T-cell (primary cell): ENCODE data around the gene CIB1. TPM values are rescaled to one million over a fixed set of nuclear protein-coding genes. Genes with fewer than 3 reads are reported as not detected.
"Not testable (repeated sequence)": the region's sequence is repeated elsewhere in the genome, so short reads cannot be mapped to it uniquely, and the experiment has no call there.

ENCODE experiments used
- ATAC-seq, 4 experiments: fragments of 200-7000 bp in 3 of 4; fragments of 150-1000 bp in 1 of 4; cut with Tn5 transposase; replicated peaks in 1 of 4; 1 replicate in 3 of 4; 2 replicates in 1 of 4; pipeline ENCODE4 v1.10.0; 2021; ENCODE audit warnings: moderate library complexity in 3 of 4, mild to moderate bottlenecking in 2 of 4, moderate number of reproducible peaks in 1 of 4
- CTCF ChIA-PET, 2 donors: fragments of 300-600 bp; sonication (Branson Sonifier 250); formaldehyde crosslinking; loops; one replicate each; lab custom pipeline; 2022; ENCODE audit warnings: antibody characterized with exemption in 2 of 2; lab: Charles Lee
- POLR2A ChIA-PET, 2 donors: fragments of 300-600 bp; sonication (Branson Sonifier 250); formaldehyde crosslinking; loops; one replicate each; lab custom pipeline; 2022; ENCODE audit warnings: antibody characterized with exemption in 2 of 2; lab: Charles Lee
- DNase-seq, 35 experiments: peaks; one replicate each; pipeline versions ENCODE4 v3.0.0 to v3.0.0-alpha.2; 2013 to 2023
- H3K27ac ChIP-seq: one replicate; pipeline ENCODE4 v1.5.1; 2013; ENCODE audit warnings: low read length
- H3K27me3 ChIP-seq, 2 experiments: replicated peaks in 1 of 2; 1 replicate in 1 of 2; 2 replicates in 1 of 2; pipeline versions ENCODE4 v1.6.1 to v1.7.0; 2013; ENCODE audit warnings: low read length in 1 of 2, mixed read lengths in 1 of 2; ENCODE audit not compliant: control insufficient read depth in 2 of 2, insufficient read depth in 2 of 2; ENCODE audit errors: extremely low read depth in 1 of 2
- H3K36me3 ChIP-seq, 2 donors: 1 replicate in 1 of 2; 2 replicates in 1 of 2; pipeline versions ENCODE4 v1.6.1 to v1.7.0; 2013; ENCODE audit warnings: low read length in 1 of 2; ENCODE audit not compliant: control insufficient read depth in 2 of 2, insufficient read depth in 1 of 2; ENCODE audit errors: extremely low read depth in 1 of 2
- H3K4me1 ChIP-seq, 2 experiments: 1 replicate in 1 of 2; 2 replicates in 1 of 2; pipeline versions ENCODE4 v1.6.1 to v1.7.0; 2013; ENCODE audit warnings: low read length in 2 of 2, mixed read lengths in 1 of 2; ENCODE audit not compliant: insufficient read depth in 2 of 2, control insufficient read depth in 1 of 2; ENCODE audit errors: extremely low read depth in 1 of 2
- H3K4me3 ChIP-seq, 2 donors: 1 replicate in 1 of 2; 2 replicates in 1 of 2; pipeline versions ENCODE4 v1.5.1 to v1.7.0; 2013; ENCODE audit warnings: mild to moderate bottlenecking in 2 of 2, low read length in 1 of 2, moderate library complexity in 1 of 2; ENCODE audit not compliant: control insufficient read depth in 1 of 2; ENCODE audit errors: extremely low read depth in 1 of 2
- H3K9me3 ChIP-seq: 2 replicates; pipeline ENCODE4 v1.7.0; 2013
- H3K27ac Mint-ChIP-seq, 2 donors: one replicate each; pipeline ENCODE4 v1.8.0; 2020 to 2021; ENCODE audit warnings: mild to moderate bottlenecking in 2 of 2, mixed read lengths in 2 of 2
- H3K27me3 Mint-ChIP-seq, 2 donors: one replicate each; pipeline ENCODE4 v1.8.0; 2021 to 2022; ENCODE audit warnings: mixed read lengths in 2 of 2
- H3K36me3 Mint-ChIP-seq: one replicate; pipeline ENCODE4 v1.8.0; 2021; ENCODE audit warnings: mixed read lengths
- H3K4me1 Mint-ChIP-seq, 3 donors: one replicate each; pipeline ENCODE4 v1.8.0; 2020 to 2022; ENCODE audit warnings: mixed read lengths in 3 of 3, mild to moderate bottlenecking in 1 of 3
- H3K4me3 Mint-ChIP-seq, 3 donors: one replicate each; pipeline ENCODE4 v1.8.0; 2020 to 2022; ENCODE audit warnings: mild to moderate bottlenecking in 3 of 3, mixed read lengths in 3 of 3, moderate library complexity in 3 of 3
- H3K9me3 Mint-ChIP-seq, 3 donors: one replicate each; pipeline ENCODE4 v1.8.0; 2020 to 2022; ENCODE audit warnings: mixed read lengths in 3 of 3
- WGBS: methylation state at CpG from one replicate; pipeline ENCODE4 v1.1.5; 2013; ENCODE audit warnings: missing lambda C conversion rate; ENCODE audit not compliant: insufficient coverage; 5-methylcytosine and 5-hydroxymethylcytosine counted together
- total RNA-seq, 35 experiments: library from RNA in 6 of 35; stranded (reverse) in 6 of 35; fragments of 120-200 nt in 1 of 35; gene quantifications; one replicate each; pipeline versions ENCODE4 v1.2.1 to v1.2.4 and lab custom pipeline; 2013 to 2026

Gene CIB1
- 100 to 1,000 TPM; 112 to 201 (median 139) TPM for total RNA-seq
- 86.8 TPM for total RNA-seq (2013)
- 52.6 to 349 (median 123) reads per million in 29 experiments for total RNA-seq (lab: John Stamatoyannopoulos, UW)

- peak; percentile 78 to 87 (median 84) for ATAC-seq
- H3K9me3 Mint-ChIP-seq = no peaks in the 10 kb centered on the region
- H3K27ac ChIP-seq = peak within 1 kb of the TSS; percentile 92
- peak; percentile 29 to 98 (median 96) for DNase-seq
- H3K4me3 ChIP-seq = peak within 1 kb of the TSS; percentile 82 to 88
- no peaks in the 10 kb centered on the region for H3K27me3 Mint-ChIP-seq
- ChIA-PET POLR2A (interaction anchor here (0.5 to 2.6 kb wide), 16 partner anchors 13 to 669 kb away, joined by 3 to 18 read pairs (median 4); partner anchors contain the start of genes TTLL13 (in 2 of the 2), MAN2A2 (in 1 of the 2), NGRN (in 1 of the 2) and SEMA4B (in 1 of the 2)), CTCF (interaction anchor here in 1 of 2 donors (0.6 to 0.7 kb wide), 4 partner anchors 11 to 1059 kb away, joined by 3 read pairs; no protein-coding TSS in a partner anchor)
- under 1% methylated on average over 62 of the region's 63 CpGs for WGBS
- H3K27ac Mint-ChIP-seq = peak within 1 kb of the TSS; percentile 97 to 98
- H3K4me1 ChIP-seq = peaks cover 32 to 57% of the 10 kb centered on the region in 2 experiments
- H3K4me1 Mint-ChIP-seq = peaks cover 55 to 64% (median 58%) of the 10 kb centered on the region in 3 donors
- H3K4me3 Mint-ChIP-seq = peak within 1 kb of the TSS; percentile 86 to 93 (median 88)
- peaks cover 7 to 32% of the 10 kb centered on the region in 2 donors for H3K36me3 ChIP-seq
- peaks cover 34% of the 10 kb centered on the region for H3K36me3 Mint-ChIP-seq
- no peaks in the 10 kb centered on the region for H3K9me3 ChIP-seq
- no peaks in the 10 kb centered on the region for H3K27me3 ChIP-seq
These were observed at the start of gene CIB1 for GRCh38 chr15:90233387-90234095. CIB1 (minus strand) TSS chr15:90233941; CDS start chr15:90233885, 56 bp downstream.

DNA sequence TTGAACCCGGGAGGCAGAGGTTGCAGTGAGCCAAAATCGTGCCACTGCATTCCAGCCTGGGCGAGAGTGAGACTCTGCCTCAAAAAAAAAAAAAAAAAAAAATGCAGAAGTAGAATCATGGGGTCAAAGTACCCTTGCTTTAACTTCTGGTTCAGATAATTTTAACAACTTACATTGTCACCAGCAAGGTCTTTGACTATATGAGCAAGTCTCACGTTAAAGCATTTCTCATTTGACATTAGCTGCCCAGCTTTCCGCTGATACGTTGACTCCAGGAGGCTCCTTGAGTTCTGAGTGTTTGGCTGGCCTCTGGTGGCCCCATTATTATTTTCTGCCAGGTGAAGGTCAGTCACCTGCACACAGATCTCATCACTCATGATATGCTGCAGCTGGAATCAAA, 47.9 kb upstream of the CIB1 start:
- CTCF ChIA-PET = interaction anchor here in 1 of 2 donors (1.0 to 1.3 kb wide), 2 partner anchors 20 to 34 kb away, joined by 3 read pairs; no protein-coding TSS in a partner anchor
- POLR2A ChIA-PET, H3K27me3 Mint-ChIP-seq: not testable (repeated sequence)

DNA sequence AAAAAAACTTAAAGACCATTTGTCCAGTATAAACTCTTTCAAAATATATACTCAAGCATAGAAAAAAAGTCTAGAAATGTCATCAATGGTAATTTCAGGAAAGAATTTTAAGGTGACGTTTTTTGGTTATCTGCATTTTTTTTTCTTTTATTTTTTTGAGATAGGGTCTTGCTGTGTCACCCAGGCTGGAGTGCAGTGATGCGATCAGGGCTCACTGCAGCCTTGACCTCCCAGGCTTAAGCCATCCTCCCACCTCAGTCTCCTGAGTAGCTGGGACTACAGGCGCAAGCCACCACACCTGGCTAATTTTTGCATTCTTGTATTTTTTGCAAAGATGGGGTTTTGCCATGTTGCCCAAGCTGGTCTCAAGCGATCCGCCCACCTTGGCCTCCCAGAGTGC, 47.0 kb upstream of the CIB1 start:
- CTCF ChIA-PET, ATAC-seq, H3K36me3 Mint-ChIP-seq, DNase-seq, H3K4me3 Mint-ChIP-seq, POLR2A ChIA-PET, H3K9me3 ChIP-seq, H3K4me3 ChIP-seq, H3K4me1 ChIP-seq, H3K9me3 Mint-ChIP-seq, H3K4me1 Mint-ChIP-seq, H3K27me3 ChIP-seq, H3K27me3 Mint-ChIP-seq, H3K27ac Mint-ChIP-seq, H3K36me3 ChIP-seq, H3K27ac ChIP-seq: not testable (repeated sequence)
- WGBS = 100% methylated on average over 2 of the region's 5 CpGs

More for the DNA sequence above, 47.9 kb upstream of the CIB1 start:
- H3K9me3 Mint-ChIP-seq, H3K4me3 ChIP-seq, H3K9me3 ChIP-seq, ATAC-seq, H3K27ac ChIP-seq, DNase-seq, H3K36me3 Mint-ChIP-seq, H3K4me1 Mint-ChIP-seq, H3K4me1 ChIP-seq, H3K27ac Mint-ChIP-seq, H3K36me3 ChIP-seq, H3K4me3 Mint-ChIP-seq, H3K27me3 ChIP-seq: not testable (repeated sequence)
- whole genome bisulfite sequencing = 96% methylated on average over 4 of the region's 6 CpGs

DNA sequence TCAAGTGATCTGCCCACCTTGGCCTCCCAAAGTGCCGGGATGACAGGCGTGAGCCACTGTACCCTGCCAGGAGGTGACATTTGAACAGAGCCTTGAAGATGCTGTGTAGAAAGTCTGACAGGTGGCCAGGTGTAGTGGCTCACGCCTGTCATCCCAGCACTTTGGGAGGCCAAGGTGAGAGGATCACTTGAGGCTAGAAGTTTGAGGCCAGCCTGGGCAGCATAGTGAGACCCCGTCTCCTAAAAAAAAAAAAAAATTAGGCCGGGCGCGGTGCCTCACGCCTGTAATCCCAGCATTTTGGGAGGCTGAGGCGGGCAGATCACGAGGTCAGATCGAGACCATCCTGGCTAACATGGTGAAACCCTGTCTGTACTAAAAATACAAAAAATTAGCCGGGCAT, 44.7 kb upstream of the CIB1 start:
- H3K4me3 Mint-ChIP-seq, H3K27ac Mint-ChIP-seq, H3K36me3 ChIP-seq, H3K9me3 Mint-ChIP-seq, H3K27me3 Mint-ChIP-seq, DNase-seq, H3K9me3 ChIP-seq, H3K4me1 ChIP-seq, H3K4me1 Mint-ChIP-seq, H3K27me3 ChIP-seq, H3K4me3 ChIP-seq, ATAC-seq, H3K27ac ChIP-seq: not testable (repeated sequence)
- 97% methylated on average over 9 of the region's 12 CpGs for WGBS
- ChIA-PET CTCF (interaction anchor here in 1 of 2 donors (0.7 to 1.0 kb wide), 2 partner anchors 40 to 420 kb away, joined by 3 to 4 read pairs; no protein-coding TSS in a partner anchor), POLR2A (interaction anchor here in 1 of 2 donors (1.1 kb wide), 1 partner anchor 57 kb away, joined by 4 read pairs; no protein-coding TSS in a partner anchor)
- peaks cover 14% of the 10 kb centered on the region for H3K36me3 Mint-ChIP-seq

DNA sequence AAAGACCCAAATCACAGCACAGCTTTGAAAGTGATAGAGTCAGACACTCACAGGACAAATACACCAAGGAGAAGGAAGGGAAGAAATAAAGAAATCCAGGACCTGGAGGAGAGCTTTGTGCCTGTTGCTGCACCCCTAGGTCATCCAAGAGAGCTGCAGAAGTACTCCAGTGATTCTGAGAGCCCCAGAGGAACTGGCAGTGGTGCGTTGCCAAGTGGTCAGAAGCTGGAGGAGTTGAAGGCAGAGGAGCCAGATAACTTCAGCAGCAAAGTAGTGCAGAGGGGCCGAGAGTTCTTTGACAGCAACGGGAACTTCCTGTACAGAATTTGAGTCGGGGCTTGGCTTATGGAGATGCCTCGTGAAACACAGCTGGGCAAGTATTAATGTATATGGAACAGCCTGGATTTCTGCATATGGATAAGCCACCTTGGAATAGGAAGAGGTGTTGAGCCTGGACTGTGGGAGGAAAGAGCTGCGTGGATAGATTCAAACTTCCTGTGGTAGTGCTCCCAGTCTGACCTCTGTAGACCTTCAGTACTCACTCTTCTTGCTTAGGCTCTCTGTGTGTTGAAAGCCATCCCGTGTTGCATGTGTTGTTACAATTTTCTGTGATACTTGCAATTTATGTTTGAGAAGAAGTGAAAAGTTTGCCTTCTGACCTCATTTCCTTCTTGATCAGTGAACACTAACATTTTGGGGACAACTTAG, 37.9 kb upstream of the CIB1 start:
- Histone ChIP-seq H3K27me3 (no peaks in the 10 kb centered on the region), H3K36me3 (peaks cover 3 to 56% of the 10 kb centered on the region in 2 donors), H3K4me1 (peaks cover 20 to 36% of the 10 kb centered on the region in 2 experiments), H3K4me3 (no peak overlapping the region), H3K9me3 (no peaks in the 10 kb centered on the region), H3K27ac (no peak overlapping the region)
- 83% methylated on average over 5 of the region's 7 CpGs for WGBS
- ATAC-seq = no peak
- Mint-ChIP-seq H3K9me3 (no peaks in the 10 kb centered on the region), H3K4me1 (peaks cover 60 to 62% (median 61%) of the 10 kb centered on the region in 3 donors), H3K27ac (peak overlapping the region; percentile 57 to 59), H3K4me3 (peak overlapping the region in 1 of 3 donors; percentile 52), H3K27me3 (no peaks in the 10 kb centered on the region), H3K36me3 (peaks cover 52% of the 10 kb centered on the region)
- ChIA-PET POLR2A (interaction anchor here in 1 of 2 donors (0.6 to 0.9 kb wide), 2 partner anchors 13 to 33 kb away, joined by 3 to 4 read pairs; no protein-coding TSS in a partner anchor), CTCF (no interaction called here)
- no peak for DNase-seq
